GM12865 (cell line): Measurements from ENCODE around the gene TENM4.

ENCODE experiments used
- DNase-seq: peaks from one replicate; pipeline ENCODE4 v3.0.0; 2010; ENCODE audit warnings: low read depth
- H3K4me3 ChIP-seq: 2 replicates; pipeline ENCODE4 v1.5.1; 2011; ENCODE audit warnings: mild to moderate bottlenecking, low read depth, low read length, control low read depth
- TF ChIP-seq, protein P1 (sequence below): IDR thresholded peaks from 2 replicates; pipeline ENCODE4 v1.5.1; 2011; ENCODE audit warnings: low read length, control low read depth, low read depth, inconsistent platforms; ENCODE audit not compliant: insufficient read depth; ENCODE audit errors: missing control alignments

The TENM4 gene

DNA sequence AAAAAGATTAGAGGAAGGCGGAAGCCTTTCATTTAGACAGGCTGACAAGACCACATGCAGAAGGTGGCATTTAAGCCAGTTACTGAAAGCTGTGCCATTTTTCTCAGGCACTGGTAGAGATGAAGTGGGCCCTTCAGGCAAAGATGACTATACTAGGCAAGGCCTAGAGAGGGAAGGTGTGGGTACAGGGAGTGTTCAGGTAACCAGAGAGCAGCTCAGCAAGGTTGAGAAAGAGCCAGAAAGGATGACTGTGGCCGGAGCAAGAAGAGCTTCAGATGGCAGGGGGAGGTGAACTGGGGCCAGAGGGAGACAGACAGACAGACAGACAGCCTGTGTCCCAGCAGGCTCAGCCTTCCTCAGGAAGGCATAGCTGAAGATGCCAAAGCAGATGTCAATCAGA, 778.0 kb downstream of the TENM4 start:
- H3K4me3 ChIP-seq = no peak overlapping the region
- DNase-seq = no peak
- TF ChIP-seq, protein P1, sequence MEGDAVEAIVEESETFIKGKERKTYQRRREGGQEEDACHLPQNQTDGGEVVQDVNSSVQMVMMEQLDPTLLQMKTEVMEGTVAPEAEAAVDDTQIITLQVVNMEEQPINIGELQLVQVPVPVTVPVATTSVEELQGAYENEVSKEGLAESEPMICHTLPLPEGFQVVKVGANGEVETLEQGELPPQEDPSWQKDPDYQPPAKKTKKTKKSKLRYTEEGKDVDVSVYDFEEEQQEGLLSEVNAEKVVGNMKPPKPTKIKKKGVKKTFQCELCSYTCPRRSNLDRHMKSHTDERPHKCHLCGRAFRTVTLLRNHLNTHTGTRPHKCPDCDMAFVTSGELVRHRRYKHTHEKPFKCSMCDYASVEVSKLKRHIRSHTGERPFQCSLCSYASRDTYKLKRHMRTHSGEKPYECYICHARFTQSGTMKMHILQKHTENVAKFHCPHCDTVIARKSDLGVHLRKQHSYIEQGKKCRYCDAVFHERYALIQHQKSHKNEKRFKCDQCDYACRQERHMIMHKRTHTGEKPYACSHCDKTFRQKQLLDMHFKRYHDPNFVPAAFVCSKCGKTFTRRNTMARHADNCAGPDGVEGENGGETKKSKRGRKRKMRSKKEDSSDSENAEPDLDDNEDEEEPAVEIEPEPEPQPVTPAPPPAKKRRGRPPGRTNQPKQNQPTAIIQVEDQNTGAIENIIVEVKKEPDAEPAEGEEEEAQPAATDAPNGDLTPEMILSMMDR = no peak

DNA sequence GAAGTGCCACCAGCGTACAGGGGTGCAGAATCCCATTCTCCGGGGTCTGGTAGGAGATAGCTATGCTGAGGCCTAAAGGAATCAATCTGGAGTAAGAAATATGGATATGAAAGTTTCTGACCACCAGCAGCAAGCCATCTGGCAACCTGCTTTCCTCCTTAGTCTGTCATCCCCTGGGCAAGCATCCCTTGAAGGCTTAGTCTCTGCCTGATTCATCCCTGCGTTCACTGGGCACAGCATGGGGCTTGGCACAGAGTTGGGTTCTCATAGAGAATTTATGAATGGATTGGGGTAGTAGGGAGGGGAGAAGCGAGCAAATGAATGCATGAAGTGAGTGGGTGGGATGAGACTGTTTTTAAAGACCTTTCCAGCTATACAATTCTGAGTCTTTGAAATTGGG, 780.4 kb downstream of the TENM4 start:
- TF ChIP-seq, protein P1 = no peak
- no peak for DNase-seq
- H3K4me3 ChIP-seq = no peak overlapping the region

DNA sequence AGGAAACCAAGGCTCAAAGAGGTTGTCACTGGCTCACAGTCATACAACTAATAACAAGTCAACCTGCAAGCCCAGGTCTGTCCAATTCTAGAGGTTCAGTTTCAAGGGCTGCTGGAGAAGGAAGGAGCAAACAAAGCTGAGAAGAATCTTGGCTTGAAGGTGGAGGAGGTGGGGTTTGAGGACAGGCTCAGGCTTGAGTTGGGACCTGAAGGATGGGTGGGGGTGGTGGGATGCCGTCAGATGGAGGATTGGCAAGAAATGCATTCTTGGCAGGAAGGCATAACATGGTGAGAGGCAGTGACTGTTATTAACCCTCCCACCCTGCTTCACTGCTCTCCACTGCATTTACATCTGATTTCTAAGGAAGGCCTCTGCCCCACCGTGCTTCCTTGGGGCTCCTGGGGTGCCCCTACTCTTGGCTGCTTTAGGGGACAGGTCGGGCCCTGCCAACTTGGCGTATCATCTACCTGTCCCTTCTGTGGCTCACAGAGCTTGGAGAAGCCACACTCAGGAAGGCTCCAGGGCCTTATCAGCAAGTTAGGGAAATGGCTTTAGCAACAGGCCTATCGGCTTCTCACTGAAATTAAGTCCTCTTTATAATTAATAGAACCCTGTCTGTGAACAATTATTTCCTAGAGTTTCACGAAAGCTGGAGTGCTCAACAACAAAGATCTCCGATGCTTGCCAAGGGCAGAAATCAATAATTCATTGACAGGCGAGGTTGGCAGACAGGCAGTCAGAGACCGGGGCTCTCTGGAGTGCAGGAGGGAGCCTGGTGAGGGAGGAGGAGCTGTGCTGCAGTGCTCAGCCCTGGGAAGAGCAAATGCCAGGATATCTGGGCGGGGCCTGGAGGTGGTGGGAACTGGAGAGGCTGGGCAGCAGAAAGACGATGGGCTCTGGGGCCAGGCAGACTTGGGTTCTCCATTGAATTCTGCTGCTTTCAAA, 781.2 kb downstream of the TENM4 start:
- TF ChIP-seq, protein P1 = no peak
- no peak for DNase-seq
- H3K4me3 ChIP-seq = no peak overlapping the region

DNA sequence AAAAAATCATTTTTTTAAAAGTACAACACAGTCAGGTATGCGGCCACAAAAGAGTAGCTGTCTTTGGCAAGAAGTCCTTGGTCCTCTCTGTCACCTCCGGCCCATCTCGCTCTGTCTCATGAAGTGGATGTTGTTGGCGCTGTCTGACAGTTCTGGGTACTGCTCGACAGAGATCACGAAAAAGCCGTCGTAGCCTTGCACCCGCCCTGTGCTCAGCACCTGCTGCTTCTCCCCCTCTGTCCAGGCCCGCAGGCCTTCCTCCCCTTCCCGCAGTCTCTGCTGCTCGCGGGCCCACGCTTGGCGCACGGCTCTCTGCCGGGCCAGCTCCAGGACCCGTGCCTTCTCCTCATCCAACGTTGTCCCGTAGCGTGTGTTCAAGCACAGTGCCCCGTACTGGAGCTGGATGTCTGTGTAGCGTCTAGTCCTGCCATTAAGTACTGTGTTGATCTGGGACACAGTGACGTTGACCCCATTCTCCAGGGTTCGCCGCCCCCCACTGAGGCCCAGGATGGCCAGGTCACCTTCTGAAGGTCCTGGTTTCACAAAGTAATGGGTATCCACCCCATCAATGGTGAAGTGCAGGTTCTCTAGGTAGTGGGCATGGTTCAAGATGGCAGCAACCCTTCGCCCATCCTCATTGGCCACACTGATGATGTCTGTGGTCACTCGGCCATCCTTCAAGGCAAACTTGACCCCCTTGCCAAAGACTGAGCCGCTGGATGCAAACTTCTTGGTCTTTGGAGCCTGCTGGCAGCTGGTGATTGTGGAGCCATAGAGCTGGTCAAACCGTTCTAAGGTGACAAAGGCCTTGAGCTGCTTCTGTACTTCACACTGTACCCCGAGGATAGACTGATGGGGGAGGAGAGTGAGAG, 782.6 kb downstream of the TENM4 start:
- TF ChIP-seq, protein P1 = no peak
- no peak overlapping the region for H3K4me3 ChIP-seq
- no peak for DNase-seq

DNA sequence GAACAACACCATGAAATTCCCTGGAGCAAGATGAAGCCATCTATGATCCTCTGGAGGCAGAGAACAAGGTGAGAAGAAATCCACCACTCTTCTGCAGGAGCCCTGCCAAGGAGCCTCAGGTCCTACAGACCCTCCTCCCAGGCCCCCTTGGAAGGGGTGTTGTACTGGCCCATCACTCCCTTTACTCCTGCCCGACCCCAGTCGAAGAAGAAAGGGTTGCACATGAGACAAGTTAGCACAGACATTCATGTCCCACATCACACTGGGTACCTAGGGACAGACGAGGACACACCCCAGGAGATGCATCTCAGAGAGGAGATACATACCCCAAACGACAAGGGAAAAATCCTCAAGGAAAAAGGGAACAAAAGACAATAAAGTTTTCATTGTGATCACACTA, 783.4 kb downstream of the TENM4 start:
- no peak overlapping the region for H3K4me3 ChIP-seq
- DNase-seq = no peak
- TF ChIP-seq, protein P1 = no peak

DNA sequence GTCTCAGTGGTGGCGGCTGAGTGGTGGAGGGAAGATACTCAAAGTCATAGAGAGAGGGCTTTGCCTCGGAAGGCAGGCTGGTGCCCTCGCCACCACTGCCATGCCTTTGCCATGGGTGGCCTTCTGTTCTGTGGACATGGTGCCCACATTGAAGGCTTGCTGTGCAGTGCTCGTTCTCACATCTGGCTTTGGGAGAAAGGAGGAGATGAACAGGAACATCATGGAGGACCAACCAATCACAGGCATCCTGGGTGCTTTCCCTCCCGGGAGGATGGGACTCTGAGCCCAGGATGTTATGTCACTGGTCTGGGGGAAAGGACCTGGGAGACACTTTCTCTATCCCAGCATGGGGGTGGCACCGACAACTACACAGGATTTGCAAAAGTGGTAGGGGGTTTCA, 783.8 kb downstream of the TENM4 start:
- TF ChIP-seq, protein P1 = no peak
- H3K4me3 ChIP-seq = no peak overlapping the region
- DNase-seq = no peak
